Right lobe of liver (tissue), 6 donors: ENCODE results near the gene EXT2. TPM values are rescaled to one million over a fixed set of nuclear protein-coding genes. Genes with fewer than 3 reads are reported as not detected.

Experiments used
- ATAC-seq, 4 donors: fragments of 200-7000 bp; cut with Tn5 transposase; one replicate each; pipeline ENCODE4 v1.9.1; 2020; ENCODE audit warnings: mild to moderate bottlenecking in 4 of 4, moderate library complexity in 4 of 4
- DNase-seq, 3 donors: peaks; one replicate each; pipeline ENCODE4 v3.0.0-alpha.2; 2020
- H3K27ac ChIP-seq, 3 donors: fragments of 200-600 bp; one replicate each; pipeline ENCODE4 v1.8.0; 2022
- H3K27me3 ChIP-seq, 2 donors: fragments of 200-600 bp; one replicate each; pipeline ENCODE4 v1.8.0; 2022
- H3K36me3 ChIP-seq, 4 donors: fragments of 200-600 bp; sonication (generic) in 1 of 4; one replicate each; pipeline versions ENCODE4 v1.5.1 to v1.8.0; 2017 to 2022; ENCODE audit warnings: control low read depth in 1 of 4
- H3K4me1 ChIP-seq, 4 donors: fragments of 200-600 bp; sonication (generic) in 1 of 4; one replicate each; pipeline versions ENCODE4 v1.5.1 to v1.8.0; 2017 to 2022; ENCODE audit warnings: control low read depth in 1 of 4
- H3K4me3 ChIP-seq, 3 donors: fragments of 200-600 bp; one replicate each; pipeline ENCODE4 v1.8.0; 2022
- H3K9me3 ChIP-seq, 4 donors: fragments of 200-600 bp; sonication (generic) in 1 of 4; one replicate each; pipeline versions ENCODE4 v1.5.1 to v1.8.0; 2017 to 2022; ENCODE audit warnings: control low read depth in 1 of 4
- CTCF ChIP-seq, 4 donors: fragments of 200-600 bp in 3 of 4; fragments of 450-650 bp in 1 of 4; IDR thresholded peaks; one replicate each; pipeline versions ENCODE4 v1.5.1 to v1.8.0; 2016 to 2022; ENCODE audit warnings: antibody characterized with exemption in 4 of 4, mild to moderate bottlenecking in 2 of 4
- POLR2A ChIP-seq: fragments of 450-650 bp; IDR thresholded peaks from one replicate; pipeline ENCODE4 v1.6.1; 2017; ENCODE audit warnings: antibody characterized with exemption, mild to moderate bottlenecking
- WGBS: methylation state at CpG from one replicate; pipeline ENCODE4 v1.1.6; 2018; ENCODE audit warnings: low coverage, low lambda C conversion rate; ENCODE audit not compliant: insufficient coverage; ENCODE audit errors: missing lambda C conversion rate; 5-methylcytosine and 5-hydroxymethylcytosine counted together
- intact Hi-C, 2 donors: fragments of 100-400 bp; cut with DNase I; formaldehyde crosslinking; loops; one replicate each; pipeline versions ENCODE4 v1.11.2 to v1.14.1; 2022
- total RNA-seq, 6 experiments: library from RNA; depleted of rRNA in 2 of 6; stranded (reverse); fragments of >200 nt in 2 of 6; fragmentation: NEBNext Ultra II Directional in 3 of 6; extraction: Animal tissue kit (Norgen Biotek cat#: 25700) in 3 of 6; gene quantifications; one replicate each; pipeline versions ENCODE4 v1.1.0 to v1.2.4, GENCODE V29; 2016 to 2023
- donor health status: DM: no; HTN: yes; CAD: no.
- donor health status: DM: no; HTN: no; CAD: no.
- donor health status: DM: no; HTN: no; CAD: no.
- donor health status: DM: no; HTN: yes; CAD: no.
- donor health status: DM: no; HTN: yes; CAD: no.

The EXT2 gene
- total RNA-seq, 6 experiments from 2014 or later, result 21.9 to 31.3 (median 26.9) TPM

GRCh38 chr11:44176546-44177213 lies 81.2 kb downstream of the EXT2 start:
- H3K36me3 ChIP-seq, result no peaks in the 10 kb centered on the region
- TF ChIP-seq CTCF (IDR thresholded peaks at IDR 0.05) (no peak), POLR2A (no peak)
- no peak overlapping the region for H3K27ac ChIP-seq
- intact Hi-C loops, result no loop called here
- WGBS, result 74% methylated on average over 5 of the region's 5 CpGs
- DNase-seq (no peak), ATAC-seq (no peak)
- no peak overlapping the region for H3K4me3 ChIP-seq
- no peaks in the 10 kb centered on the region for H3K9me3 ChIP-seq
- H3K27me3 ChIP-seq, result no peaks in the 10 kb centered on the region
- H3K4me1 ChIP-seq, result no peaks in the 10 kb centered on the region

- Histone ChIP-seq H3K27ac (no peak overlapping the region), H3K4me3 (no peak overlapping the region), H3K27me3 (no peaks in the 10 kb centered on the region), H3K36me3 (no peaks in the 10 kb centered on the region), H3K9me3 (no peaks in the 10 kb centered on the region), H3K4me1 (no peaks in the 10 kb centered on the region)
- 80% methylated on average over 1 of the region's 1 CpG for WGBS
- ATAC-seq (no peak), DNase-seq (no peak)
- TF ChIP-seq CTCF (IDR thresholded peaks at IDR 0.05) (no peak), POLR2A (no peak)
- intact Hi-C loops, result no loop called here
Measured at GRCh38 chr11:44177905-44178304, 82.4 kb downstream of the EXT2 start.

- Histone ChIP-seq H3K4me1 (no peaks in the 10 kb centered on the region), H3K36me3 (no peaks in the 10 kb centered on the region), H3K27ac (no peak overlapping the region), H3K4me3 (no peak overlapping the region), H3K9me3 (no peaks in the 10 kb centered on the region), H3K27me3 (no peaks in the 10 kb centered on the region)
- DNase-seq, result no peak
- TF ChIP-seq CTCF (IDR thresholded peaks at IDR 0.05) (no peak), POLR2A (no peak)
- intact Hi-C loops, result no loop called here
- WGBS, result 86% methylated on average over 2 of the region's 3 CpGs
- ATAC-seq, result no peak
Measured at GRCh38 chr11:44178381-44178780, 82.9 kb downstream of the EXT2 start.

- Histone ChIP-seq H3K4me3 (no peak overlapping the region), H3K36me3 (no peaks in the 10 kb centered on the region), H3K27ac (no peak overlapping the region), H3K4me1 (no peaks in the 10 kb centered on the region), H3K9me3 (no peaks in the 10 kb centered on the region), H3K27me3 (no peaks in the 10 kb centered on the region)
- no peak for DNase-seq
- no peak for ATAC-seq
- WGBS, result 88% methylated on average over 4 of the region's 4 CpGs
- no peak for TF ChIP-seq CTCF (IDR thresholded peaks at IDR 0.05)
- TF ChIP-seq POLR2A, result no peak
- intact Hi-C loops, result no loop called here
Measured at GRCh38 chr11:44179173-44179572, 83.7 kb downstream of the EXT2 start.
